Hepatocyte (in vitro differentiated cells): ENCODE measurements around the gene FRAS1. TPM values are rescaled to one million over a fixed set of nuclear protein-coding genes. Genes with fewer than 3 reads are reported as not detected.

Source experiments
- DNase-seq: peaks from one replicate; pipeline ENCODE4 v3.0.0-alpha.2; 2016; ENCODE audit warnings: low spot score
- H2AFZ ChIP-seq: fragments of 200-600 bp; sonication (generic); 2 replicates; pipeline ENCODE4 v1.6.0; 2016; ENCODE audit warnings: antibody characterized with exemption, mild to moderate bottlenecking
- H3K27ac ChIP-seq: fragments of 200-600 bp; sonication (generic); 2 replicates; pipeline ENCODE4 v1.5.1; 2016; ENCODE audit warnings: mild to moderate bottlenecking
- H3K27me3 ChIP-seq: fragments of 200-600 bp; sonication (generic); 2 replicates; pipeline ENCODE4 v1.6.1; 2016
- H3K36me3 ChIP-seq: fragments of 200-600 bp; sonication (generic); replicated peaks from 2 replicates; pipeline ENCODE4 v1.5.1; 2016; ENCODE audit warnings: low read depth; ENCODE audit not compliant: insufficient read depth
- H3K4me1 ChIP-seq: fragments of 200-600 bp; sonication (generic); 2 replicates; pipeline ENCODE4 v1.5.1; 2016; ENCODE audit warnings: mild to moderate bottlenecking, moderate library complexity; ENCODE audit not compliant: insufficient read depth
- H3K4me2 ChIP-seq: fragments of 200-600 bp; sonication (generic); 2 replicates; pipeline ENCODE4 v1.6.0; 2016
- H3K4me3 ChIP-seq: fragments of 200-600 bp; sonication (generic); 2 replicates; pipeline ENCODE4 v1.5.1; 2016; ENCODE audit warnings: mild to moderate bottlenecking
- H3K79me2 ChIP-seq: fragments of 200-600 bp; sonication (generic); 2 replicates; pipeline ENCODE4 v1.6.0; 2017; ENCODE audit warnings: mild to moderate bottlenecking
- H3K9me2 ChIP-seq: fragments of 200-600 bp; sonication (generic); replicated peaks from 2 replicates; pipeline ENCODE4 v1.6.0; 2017; ENCODE audit warnings: mild to moderate bottlenecking; ENCODE audit not compliant: insufficient read depth
- H3K9me3 ChIP-seq: fragments of 200-600 bp; sonication (generic); 2 replicates; pipeline ENCODE4 v1.5.1; 2016; ENCODE audit warnings: low read depth, mild to moderate bottlenecking
- H4K20me1 ChIP-seq: fragments of 200-600 bp; sonication (generic); 2 replicates; pipeline ENCODE4 v1.6.0; 2016; ENCODE audit warnings: mild to moderate bottlenecking; ENCODE audit not compliant: insufficient read depth, poor library complexity, severe bottlenecking
- EZH2 ChIP-seq: fragments of 200-600 bp; sonication (generic); IDR thresholded peaks from 2 replicates; pipeline ENCODE4 v1.6.1; 2016; ENCODE audit warnings: antibody characterized with exemption, mild to moderate bottlenecking, borderline replicate concordance
- EZH2phosphoT487 ChIP-seq: fragments of 200-600 bp; sonication (generic); IDR thresholded peaks from one replicate; pipeline ENCODE4 v1.6.1; 2018; ENCODE audit warnings: antibody characterized with exemption, mild to moderate bottlenecking, low read depth, moderate library complexity; ENCODE audit not compliant: unreplicated experiment, severe bottlenecking
- WGBS: methylation state at CpG from one replicate; pipeline ENCODE4 v1.1.6; 2016; ENCODE audit warnings: low lambda C conversion rate; ENCODE audit errors: missing lambda C conversion rate; 5-methylcytosine and 5-hydroxymethylcytosine counted together
- polyA plus RNA-seq: library from polyadenylated mRNA; unstranded; fragments of >200 nt; fragmentation: Nextera tagmentation; extraction: Ambion mirVana; gene quantifications from 2 replicates; pipeline ENCODE4 v1.2.1, GENCODE V29; 2016
- total RNA-seq: library from RNA; depleted of rRNA; stranded (reverse); fragments of >200 nt; gene quantifications from 2 replicates; pipeline ENCODE4 v1.2.3, GENCODE V29; 2014
- TF ChIP-seq, protein P1 (sequence below): fragments of 200-600 bp; sonication (generic); IDR thresholded peaks from 2 replicates; pipeline ENCODE4 v1.5.1; 2016; ENCODE audit warnings: antibody characterized with exemption, mild to moderate bottlenecking; ENCODE audit not compliant: poor library complexity

Gene FRAS1
- total and polyA plus RNA-seq, 2 experiments from 2014 or later, result 9.3 to 38.5 TPM

DNA sequence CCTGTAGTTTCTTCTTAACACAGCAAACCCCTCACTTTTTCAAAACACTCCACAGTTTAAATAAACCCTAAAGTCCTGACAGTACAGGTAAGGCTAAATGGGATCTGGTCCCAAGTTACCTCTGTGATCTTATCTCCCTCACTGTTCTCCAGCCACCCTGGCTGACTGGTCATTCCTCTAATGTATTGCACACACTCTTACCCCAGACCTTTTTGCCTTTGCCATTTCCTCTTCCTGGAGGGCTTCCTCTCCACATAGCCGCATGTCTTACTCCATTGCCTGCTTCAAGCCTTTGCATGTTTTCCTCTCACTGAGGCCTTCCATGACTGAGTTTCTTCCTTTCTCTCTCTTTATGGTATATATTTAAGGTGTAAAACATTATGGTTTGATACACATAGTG is 474.9 kb downstream of the FRAS1 start:
- H2AFZ ChIP-seq, result no peak overlapping the region
- no peaks in the 10 kb centered on the region for H3K4me1 ChIP-seq
- WGBS, result 90% methylated on average over 1 of the region's 1 CpG
- H3K27me3 ChIP-seq, result no peaks in the 10 kb centered on the region
- H3K4me2 ChIP-seq, result no peak overlapping the region
- no peaks in the 10 kb centered on the region for H3K79me2 ChIP-seq
- H4K20me1 ChIP-seq, result no peaks in the 10 kb centered on the region
- H3K36me3 ChIP-seq, result no peaks in the 10 kb centered on the region
- H3K9me3 ChIP-seq, result no peaks in the 10 kb centered on the region
- H3K4me3 ChIP-seq, result no peak overlapping the region
- H3K27ac ChIP-seq, result no peak overlapping the region
- H3K9me2 ChIP-seq, result no peaks in the 10 kb centered on the region
- TF ChIP-seq, protein P1, sequence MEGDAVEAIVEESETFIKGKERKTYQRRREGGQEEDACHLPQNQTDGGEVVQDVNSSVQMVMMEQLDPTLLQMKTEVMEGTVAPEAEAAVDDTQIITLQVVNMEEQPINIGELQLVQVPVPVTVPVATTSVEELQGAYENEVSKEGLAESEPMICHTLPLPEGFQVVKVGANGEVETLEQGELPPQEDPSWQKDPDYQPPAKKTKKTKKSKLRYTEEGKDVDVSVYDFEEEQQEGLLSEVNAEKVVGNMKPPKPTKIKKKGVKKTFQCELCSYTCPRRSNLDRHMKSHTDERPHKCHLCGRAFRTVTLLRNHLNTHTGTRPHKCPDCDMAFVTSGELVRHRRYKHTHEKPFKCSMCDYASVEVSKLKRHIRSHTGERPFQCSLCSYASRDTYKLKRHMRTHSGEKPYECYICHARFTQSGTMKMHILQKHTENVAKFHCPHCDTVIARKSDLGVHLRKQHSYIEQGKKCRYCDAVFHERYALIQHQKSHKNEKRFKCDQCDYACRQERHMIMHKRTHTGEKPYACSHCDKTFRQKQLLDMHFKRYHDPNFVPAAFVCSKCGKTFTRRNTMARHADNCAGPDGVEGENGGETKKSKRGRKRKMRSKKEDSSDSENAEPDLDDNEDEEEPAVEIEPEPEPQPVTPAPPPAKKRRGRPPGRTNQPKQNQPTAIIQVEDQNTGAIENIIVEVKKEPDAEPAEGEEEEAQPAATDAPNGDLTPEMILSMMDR, result no peak
- TF ChIP-seq EZH2phosphoT487, result no peak
- no peak for TF ChIP-seq EZH2
- DNase-seq, result no peak

DNA sequence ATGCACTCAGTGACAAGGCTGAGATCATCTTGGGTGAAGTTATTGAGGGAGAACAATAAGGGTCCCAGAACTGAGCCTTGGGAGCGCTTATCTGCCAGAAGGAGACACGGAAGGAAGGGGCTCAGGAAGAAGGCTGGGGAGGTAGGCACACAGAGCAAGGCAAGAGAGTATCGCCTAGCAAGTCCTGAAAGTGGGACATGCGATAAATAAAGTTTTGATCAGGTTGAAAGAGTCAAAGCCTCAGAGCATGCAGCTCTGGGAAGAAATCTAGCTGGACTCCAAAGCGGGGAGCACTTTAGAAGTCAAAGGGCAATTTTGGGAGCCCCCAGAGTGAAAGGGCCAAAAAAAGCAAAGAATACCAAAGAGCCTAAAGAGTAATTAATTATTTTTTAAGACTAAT is 476.7 kb downstream of the FRAS1 start:
- Histone ChIP-seq H3K4me3 (no peak overlapping the region), H3K36me3 (no peaks in the 10 kb centered on the region), H3K27me3 (no peaks in the 10 kb centered on the region), H3K79me2 (no peaks in the 10 kb centered on the region), H3K9me2 (no peaks in the 10 kb centered on the region), H4K20me1 (no peaks in the 10 kb centered on the region), H3K27ac (peak overlapping the region; percentile 6), H2AFZ (no peak overlapping the region), H3K4me2 (no peak overlapping the region), H3K4me1 (no peaks in the 10 kb centered on the region), H3K9me3 (no peaks in the 10 kb centered on the region)
- no peak for DNase-seq
- TF ChIP-seq EZH2 (no peak), EZH2phosphoT487 (no peak)
- TF ChIP-seq, protein P1, result no peak
- 85% methylated on average over 5 of the region's 5 CpGs for WGBS

GRCh38 chr4:78534286-78534955 is 477.3 kb downstream of the FRAS1 start:
- WGBS, result 91% methylated on average over 4 of the region's 4 CpGs

More at GRCh38 chr4:78534286-78534955, 477.3 kb downstream of the FRAS1 start:
- no peak overlapping the region for H3K4me3 ChIP-seq
- H3K27me3 ChIP-seq, result no peaks in the 10 kb centered on the region
- no peaks in the 10 kb centered on the region for H3K79me2 ChIP-seq
- TF ChIP-seq EZH2phosphoT487 (no peak), EZH2 (no peak)
- TF ChIP-seq, protein P1, result no peak
- no peaks in the 10 kb centered on the region for H3K9me2 ChIP-seq
- H3K9me3 ChIP-seq, result no peaks in the 10 kb centered on the region
- H2AFZ ChIP-seq, result no peak overlapping the region
- no peak overlapping the region for H3K27ac ChIP-seq
- no peak overlapping the region for H3K4me2 ChIP-seq
- H3K36me3 ChIP-seq, result no peaks in the 10 kb centered on the region
- no peak for DNase-seq
- H3K4me1 ChIP-seq, result no peaks in the 10 kb centered on the region
- no peaks in the 10 kb centered on the region for H4K20me1 ChIP-seq
